SK-N-SH treated with all-trans-retinoic acid at 6 μM for 48 hours (cell line): ENCODE measurements around the gene CD38.

Experiments
- ATAC-seq: fragments of 200-7000 bp; cut with Tn5 transposase; 3 replicates; pipeline ENCODE4 v1.9.1; 2020; ENCODE audit warnings: mild to moderate bottlenecking, moderate library complexity
- ARNTL ChIP-seq: fragments of 450-650 bp; formaldehyde crosslinking; IDR thresholded peaks from 2 replicates; pipeline ENCODE4 v1.5.0; 2020; ENCODE audit warnings: low read depth, mild to moderate bottlenecking, moderate library complexity, borderline replicate concordance
- BACH2 ChIP-seq: fragments of 250-450 bp; sonication (Bioruptor Pico); IDR thresholded peaks from 2 replicates; pipeline ENCODE4 v1.9.0; 2021; ENCODE audit warnings: mild to moderate bottlenecking, borderline replicate concordance
- CSDC2 ChIP-seq: fragments of 250-450 bp; sonication (Bioruptor Pico); IDR thresholded peaks from 2 replicates; pipeline ENCODE4 v1.5.0; 2020; ENCODE audit warnings: mild to moderate bottlenecking, moderate library complexity
- ESRRG ChIP-seq: fragments of 250-450 bp; sonication (Bioruptor Pico); IDR thresholded peaks from 2 replicates; pipeline ENCODE4 v1.6.1; 2021; ENCODE audit warnings: mild to moderate bottlenecking
- GLIS3 ChIP-seq: fragments of 250-450 bp; sonication (Bioruptor Pico); IDR thresholded peaks from 2 replicates; pipeline ENCODE4 v1.5.0; 2020; ENCODE audit warnings: mild to moderate bottlenecking, moderate library complexity
- ISL1 ChIP-seq: fragments of 250-450 bp; sonication (Bioruptor Pico); IDR thresholded peaks from 2 replicates; pipeline ENCODE4 v2.1.2; 2022; ENCODE audit warnings: mild to moderate bottlenecking, moderate library complexity
- OSR1 ChIP-seq: fragments of 250-450 bp; sonication (Bioruptor Pico); IDR thresholded peaks from 2 replicates; pipeline ENCODE4 v1.8.0; 2022; ENCODE audit warnings: moderate library complexity, mild to moderate bottlenecking, inconsistent platforms
- PPARA ChIP-seq: fragments of 250-450 bp; sonication (Bioruptor Pico); IDR thresholded peaks from 2 replicates; pipeline ENCODE4 v1.5.0; 2020; ENCODE audit warnings: mild to moderate bottlenecking, borderline replicate concordance
- RARB ChIP-seq: fragments of 250-450 bp; sonication (Bioruptor Pico); IDR thresholded peaks from 2 replicates; pipeline ENCODE4 v1.8.0; 2021; ENCODE audit warnings: mild to moderate bottlenecking, moderate library complexity
- SNAI2 ChIP-seq: fragments of 250-450 bp; sonication (Bioruptor Pico); IDR thresholded peaks from 2 replicates; pipeline ENCODE4 v1.5.0; 2020; ENCODE audit warnings: mild to moderate bottlenecking, moderate library complexity
- TCF4 ChIP-seq: fragments of 250-450 bp; sonication (Bioruptor Pico); IDR thresholded peaks from 2 replicates; pipeline ENCODE4 v1.8.0; 2021; ENCODE audit warnings: mild to moderate bottlenecking, moderate library complexity, borderline replicate concordance
- TOX ChIP-seq: fragments of 250-450 bp; sonication (Bioruptor Pico); IDR thresholded peaks from 2 replicates; pipeline ENCODE4 v1.8.0; 2021; ENCODE audit warnings: mild to moderate bottlenecking, moderate library complexity, borderline replicate concordance
- ZC3H10 ChIP-seq: fragments of 250-450 bp; sonication (Bioruptor Pico); IDR thresholded peaks from 2 replicates; pipeline ENCODE4 v1.5.1; 2021; ENCODE audit warnings: mild to moderate bottlenecking, moderate library complexity
- ZFP3 ChIP-seq: fragments of 250-450 bp; sonication (Bioruptor Pico); IDR thresholded peaks from 2 replicates; pipeline ENCODE4 v1.5.0; 2020; ENCODE audit warnings: mild to moderate bottlenecking, moderate library complexity
- ZFP30 ChIP-seq: fragments of 450-650 bp; formaldehyde crosslinking; IDR thresholded peaks from 2 replicates; pipeline ENCODE4 v1.5.0; 2022; ENCODE audit warnings: mild to moderate bottlenecking, moderate library complexity
- ZNF565 ChIP-seq: fragments of 450-650 bp; formaldehyde crosslinking; conservative IDR thresholded peaks from 2 replicates; pipeline ENCODE4 v1.5.0; 2020; ENCODE audit warnings: low read depth, mild to moderate bottlenecking, moderate library complexity
- ZNF70 ChIP-seq: fragments of 450-650 bp; formaldehyde crosslinking; IDR thresholded peaks from 2 replicates; pipeline ENCODE4 v1.5.0; 2020; ENCODE audit warnings: mild to moderate bottlenecking, moderate library complexity
- ZNF8 ChIP-seq: fragments of 450-650 bp; formaldehyde crosslinking; IDR thresholded peaks from 2 replicates; pipeline ENCODE4 v1.5.0; 2020; ENCODE audit warnings: mild to moderate bottlenecking, moderate library complexity
- TF ChIP-seq, protein P1 (sequence below): fragments of 250-450 bp; sonication (Bioruptor Pico); IDR thresholded peaks from 2 replicates; pipeline ENCODE4 v1.8.0; 2020; ENCODE audit warnings: mild to moderate bottlenecking, moderate library complexity, borderline replicate concordance
- TF ChIP-seq, protein P2 (sequence below): fragments of 250-450 bp; sonication (Bioruptor Pico); IDR thresholded peaks from 2 replicates; pipeline ENCODE4 v1.5.1; 2021; ENCODE audit warnings: mild to moderate bottlenecking, moderate library complexity
- TF ChIP-seq, protein P3 (sequence below): fragments of 250-450 bp; sonication (Bioruptor Pico); IDR thresholded peaks from 2 replicates; pipeline ENCODE4 v1.8.0; 2021; ENCODE audit warnings: low read depth, mild to moderate bottlenecking, moderate library complexity, borderline replicate concordance
- TF ChIP-seq, protein P4 (sequence below): fragments of 250-450 bp; sonication (Bioruptor Pico); IDR thresholded peaks from 2 replicates; pipeline ENCODE4 v1.5.0; 2020; ENCODE audit warnings: mild to moderate bottlenecking, moderate library complexity
- TF ChIP-seq, protein P5 (sequence below): fragments of 250-450 bp; sonication (Bioruptor Pico); IDR thresholded peaks from 2 replicates; pipeline ENCODE4 v1.5.1; 2020; ENCODE audit warnings: low read depth, mild to moderate bottlenecking, moderate library complexity

Gene CD38

DNA sequence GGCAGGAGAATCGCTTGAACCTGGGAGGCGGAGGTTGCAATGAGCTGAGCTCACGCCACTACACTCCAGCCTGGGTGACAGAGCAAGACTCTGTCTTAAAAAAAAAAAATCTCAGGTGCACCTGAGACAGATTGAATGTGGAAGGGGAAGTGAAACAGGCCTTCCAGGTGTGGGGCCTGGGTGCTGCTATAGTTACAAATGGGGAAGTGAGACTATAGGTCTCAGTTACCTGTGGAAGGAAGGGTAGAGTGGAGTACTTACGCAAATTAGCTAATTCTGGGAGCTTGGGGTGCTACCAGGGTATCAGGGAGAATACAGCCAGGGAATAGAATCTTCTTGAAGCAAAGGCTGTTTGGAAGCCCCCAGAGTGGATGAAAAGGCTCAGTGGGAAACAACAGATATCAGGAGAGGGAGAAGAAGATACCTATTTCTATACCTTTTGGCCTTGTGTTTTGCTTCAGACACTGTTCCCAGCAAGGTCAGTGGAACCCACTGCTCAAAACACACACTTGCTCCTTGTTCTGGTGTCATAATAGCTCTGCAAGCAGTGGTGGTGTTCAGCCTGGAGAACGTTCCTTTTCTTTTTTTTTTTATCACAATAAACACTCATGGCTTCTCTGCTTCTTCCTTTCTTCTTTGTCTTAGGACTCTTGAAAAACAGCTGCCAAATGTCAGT, 7.0 kb downstream of the CD38 start:
- ATAC-seq, result no peak
- no peak for TF ChIP-seq ARNTL (CRISPR knock-in tag)
- no peak for TF ChIP-seq ISL1 (CRISPR knock-in tag)
- TF ChIP-seq, protein P1, sequence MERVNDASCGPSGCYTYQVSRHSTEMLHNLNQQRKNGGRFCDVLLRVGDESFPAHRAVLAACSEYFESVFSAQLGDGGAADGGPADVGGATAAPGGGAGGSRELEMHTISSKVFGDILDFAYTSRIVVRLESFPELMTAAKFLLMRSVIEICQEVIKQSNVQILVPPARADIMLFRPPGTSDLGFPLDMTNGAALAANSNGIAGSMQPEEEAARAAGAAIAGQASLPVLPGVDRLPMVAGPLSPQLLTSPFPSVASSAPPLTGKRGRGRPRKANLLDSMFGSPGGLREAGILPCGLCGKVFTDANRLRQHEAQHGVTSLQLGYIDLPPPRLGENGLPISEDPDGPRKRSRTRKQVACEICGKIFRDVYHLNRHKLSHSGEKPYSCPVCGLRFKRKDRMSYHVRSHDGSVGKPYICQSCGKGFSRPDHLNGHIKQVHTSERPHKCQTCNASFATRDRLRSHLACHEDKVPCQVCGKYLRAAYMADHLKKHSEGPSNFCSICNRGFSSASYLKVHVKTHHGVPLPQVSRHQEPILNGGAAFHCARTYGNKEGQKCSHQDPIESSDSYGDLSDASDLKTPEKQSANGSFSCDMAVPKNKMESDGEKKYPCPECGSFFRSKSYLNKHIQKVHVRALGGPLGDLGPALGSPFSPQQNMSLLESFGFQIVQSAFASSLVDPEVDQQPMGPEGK (CRISPR knock-in tag), result no peak

DNA sequence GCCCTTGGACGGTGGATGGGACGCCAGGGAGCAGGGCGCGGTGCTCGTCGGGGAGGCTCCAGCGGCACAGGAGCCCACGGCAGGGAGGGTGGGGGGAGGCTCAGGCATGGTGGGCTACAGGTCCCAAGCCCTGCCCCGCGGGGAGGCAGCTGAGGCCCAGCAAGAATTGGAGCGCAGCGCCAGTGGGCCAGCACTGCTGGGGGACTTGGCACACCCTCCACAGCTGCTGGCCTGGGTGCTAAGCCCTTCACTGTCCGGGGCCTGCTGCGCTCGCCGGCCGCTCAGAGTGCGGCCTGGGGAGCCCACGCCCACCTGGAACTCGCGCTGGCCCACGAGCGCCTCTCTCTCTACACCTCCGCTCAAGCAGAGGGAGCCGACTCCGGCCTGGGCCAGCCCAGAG, 8.6 kb downstream of the CD38 start:
- ATAC-seq, result no peak
- TF ChIP-seq TOX (CRISPR knock-in tag) (no peak), ZNF8 (no peak), RARB (CRISPR knock-in tag) (no peak), ZFP3 (CRISPR knock-in tag) (no peak), CSDC2 (CRISPR knock-in tag) (no peak), SNAI2 (CRISPR knock-in tag) (no peak), ZNF565 (CRISPR knock-in tag) (no peak), PPARA (CRISPR knock-in tag) (no peak), ZFP30 (CRISPR knock-in tag) (no peak), BACH2 (CRISPR knock-in tag) (no peak), GLIS3 (no peak)
- TF ChIP-seq, protein P1 (CRISPR knock-in tag), result no peak
- TF ChIP-seq, protein P2, sequence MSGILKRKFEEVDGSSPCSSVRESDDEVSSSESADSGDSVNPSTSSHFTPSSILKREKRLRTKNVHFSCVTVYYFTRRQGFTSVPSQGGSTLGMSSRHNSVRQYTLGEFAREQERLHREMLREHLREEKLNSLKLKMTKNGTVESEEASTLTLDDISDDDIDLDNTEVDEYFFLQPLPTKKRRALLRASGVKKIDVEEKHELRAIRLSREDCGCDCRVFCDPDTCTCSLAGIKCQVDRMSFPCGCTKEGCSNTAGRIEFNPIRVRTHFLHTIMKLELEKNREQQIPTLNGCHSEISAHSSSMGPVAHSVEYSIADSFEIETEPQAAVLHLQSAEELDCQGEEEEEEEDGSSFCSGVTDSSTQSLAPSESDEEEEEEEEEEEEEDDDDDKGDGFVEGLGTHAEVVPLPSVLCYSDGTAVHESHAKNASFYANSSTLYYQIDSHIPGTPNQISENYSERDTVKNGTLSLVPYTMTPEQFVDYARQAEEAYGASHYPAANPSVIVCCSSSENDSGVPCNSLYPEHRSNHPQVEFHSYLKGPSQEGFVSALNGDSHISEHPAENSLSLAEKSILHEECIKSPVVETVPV, result no peak

DNA sequence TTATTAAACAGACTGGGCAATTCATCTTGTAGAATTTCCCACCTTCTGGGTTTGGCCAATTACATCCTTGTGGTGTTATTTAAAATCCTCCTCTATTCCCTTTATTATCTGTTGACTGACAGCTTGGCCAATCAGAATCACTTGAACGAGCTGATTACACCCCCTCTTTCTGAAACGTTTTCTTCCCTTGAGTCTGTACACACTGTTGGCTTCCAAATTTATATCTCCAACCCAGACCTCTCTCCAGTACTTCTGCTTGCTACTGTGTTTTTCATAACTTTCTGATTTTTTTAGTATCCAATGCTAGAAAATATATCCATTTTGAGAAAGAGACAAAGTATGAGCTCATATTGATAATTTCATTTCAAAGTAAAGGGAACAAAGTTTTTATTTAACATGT, 14.8 kb downstream of the CD38 start:
- ATAC-seq, result no peak
- TF ChIP-seq, protein P1 (CRISPR knock-in tag), result no peak
- TF ChIP-seq, protein P2, result no peak
- TF ChIP-seq ZNF8 (no peak), ZNF70 (CRISPR knock-in tag) (no peak), GLIS3 (no peak), ESRRG (CRISPR knock-in tag) (no peak), OSR1 (CRISPR knock-in tag) (no peak), SNAI2 (CRISPR knock-in tag) (no peak), BACH2 (CRISPR knock-in tag) (no peak), ISL1 (CRISPR knock-in tag) (no peak), TCF4 (no peak), TOX (CRISPR knock-in tag) (no peak), ZC3H10 (CRISPR knock-in tag) (no peak), RARB (CRISPR knock-in tag) (no peak), ZNF565 (CRISPR knock-in tag) (no peak)
- TF ChIP-seq, protein P3, sequence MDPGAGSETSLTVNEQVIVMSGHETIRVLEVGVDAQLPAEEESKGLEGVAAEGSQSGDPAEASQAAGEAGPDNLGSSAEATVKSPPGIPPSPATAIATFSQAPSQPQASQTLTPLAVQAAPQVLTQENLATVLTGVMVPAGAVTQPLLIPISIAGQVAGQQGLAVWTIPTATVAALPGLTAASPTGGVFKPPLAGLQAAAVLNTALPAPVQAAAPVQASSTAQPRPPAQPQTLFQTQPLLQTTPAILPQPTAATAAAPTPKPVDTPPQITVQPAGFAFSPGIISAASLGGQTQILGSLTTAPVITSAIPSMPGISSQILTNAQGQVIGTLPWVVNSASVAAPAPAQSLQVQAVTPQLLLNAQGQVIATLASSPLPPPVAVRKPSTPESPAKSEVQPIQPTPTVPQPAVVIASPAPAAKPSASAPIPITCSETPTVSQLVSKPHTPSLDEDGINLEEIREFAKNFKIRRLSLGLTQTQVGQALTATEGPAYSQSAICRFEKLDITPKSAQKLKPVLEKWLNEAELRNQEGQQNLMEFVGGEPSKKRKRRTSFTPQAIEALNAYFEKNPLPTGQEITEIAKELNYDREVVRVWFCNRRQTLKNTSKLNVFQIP (CRISPR knock-in tag), result no peak
- TF ChIP-seq, protein P4, sequence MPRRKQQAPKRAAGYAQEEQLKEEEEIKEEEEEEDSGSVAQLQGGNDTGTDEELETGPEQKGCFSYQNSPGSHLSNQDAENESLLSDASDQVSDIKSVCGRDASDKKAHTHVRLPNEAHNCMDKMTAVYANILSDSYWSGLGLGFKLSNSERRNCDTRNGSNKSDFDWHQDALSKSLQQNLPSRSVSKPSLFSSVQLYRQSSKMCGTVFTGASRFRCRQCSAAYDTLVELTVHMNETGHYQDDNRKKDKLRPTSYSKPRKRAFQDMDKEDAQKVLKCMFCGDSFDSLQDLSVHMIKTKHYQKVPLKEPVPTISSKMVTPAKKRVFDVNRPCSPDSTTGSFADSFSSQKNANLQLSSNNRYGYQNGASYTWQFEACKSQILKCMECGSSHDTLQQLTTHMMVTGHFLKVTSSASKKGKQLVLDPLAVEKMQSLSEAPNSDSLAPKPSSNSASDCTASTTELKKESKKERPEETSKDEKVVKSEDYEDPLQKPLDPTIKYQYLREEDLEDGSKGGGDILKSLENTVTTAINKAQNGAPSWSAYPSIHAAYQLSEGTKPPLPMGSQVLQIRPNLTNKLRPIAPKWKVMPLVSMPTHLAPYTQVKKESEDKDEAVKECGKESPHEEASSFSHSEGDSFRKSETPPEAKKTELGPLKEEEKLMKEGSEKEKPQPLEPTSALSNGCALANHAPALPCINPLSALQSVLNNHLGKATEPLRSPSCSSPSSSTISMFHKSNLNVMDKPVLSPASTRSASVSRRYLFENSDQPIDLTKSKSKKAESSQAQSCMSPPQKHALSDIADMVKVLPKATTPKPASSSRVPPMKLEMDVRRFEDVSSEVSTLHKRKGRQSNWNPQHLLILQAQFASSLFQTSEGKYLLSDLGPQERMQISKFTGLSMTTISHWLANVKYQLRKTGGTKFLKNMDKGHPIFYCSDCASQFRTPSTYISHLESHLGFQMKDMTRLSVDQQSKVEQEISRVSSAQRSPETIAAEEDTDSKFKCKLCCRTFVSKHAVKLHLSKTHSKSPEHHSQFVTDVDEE (CRISPR knock-in tag), result no peak
- TF ChIP-seq, protein P5, sequence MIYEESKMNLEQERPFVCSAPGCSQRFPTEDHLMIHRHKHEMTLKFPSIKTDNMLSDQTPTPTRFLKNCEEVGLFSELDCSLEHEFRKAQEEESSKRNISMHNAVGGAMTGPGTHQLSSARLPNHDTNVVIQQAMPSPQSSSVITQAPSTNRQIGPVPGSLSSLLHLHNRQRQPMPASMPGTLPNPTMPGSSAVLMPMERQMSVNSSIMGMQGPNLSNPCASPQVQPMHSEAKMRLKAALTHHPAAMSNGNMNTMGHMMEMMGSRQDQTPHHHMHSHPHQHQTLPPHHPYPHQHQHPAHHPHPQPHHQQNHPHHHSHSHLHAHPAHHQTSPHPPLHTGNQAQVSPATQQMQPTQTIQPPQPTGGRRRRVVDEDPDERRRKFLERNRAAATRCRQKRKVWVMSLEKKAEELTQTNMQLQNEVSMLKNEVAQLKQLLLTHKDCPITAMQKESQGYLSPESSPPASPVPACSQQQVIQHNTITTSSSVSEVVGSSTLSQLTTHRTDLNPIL (CRISPR knock-in tag), result no peak
